Mesenchymal stem cell (in vitro differentiated cells and primary cell): ENCODE data around the gene UNC93A.

Source experiments
- DNase-seq: peaks from one replicate; pipeline ENCODE4 v3.0.0-alpha.2; 2013
- H2AFZ ChIP-seq: one replicate; pipeline ENCODE4 v1.6.1; 2013; ENCODE audit warnings: low read depth, mild to moderate bottlenecking, control low read depth, inconsistent platforms, low read length, moderate library complexity
- H2AK5ac ChIP-seq: 2 replicates; pipeline ENCODE4 v1.6.1; 2013; ENCODE audit warnings: low read length, moderate library complexity, mild to moderate bottlenecking, inconsistent platforms; ENCODE audit not compliant: severe bottlenecking
- H2BK120ac ChIP-seq: one replicate; pipeline ENCODE4 v1.6.1; 2013; ENCODE audit warnings: low read depth, mild to moderate bottlenecking, inconsistent platforms, low read length, moderate library complexity
- H2BK12ac ChIP-seq, 2 experiments: one replicate each; pipeline ENCODE4 v1.6.1; 2013; ENCODE audit warnings: inconsistent platforms in 2 of 2, low read length in 2 of 2, mild to moderate bottlenecking in 2 of 2, moderate library complexity in 2 of 2, control low read depth in 1 of 2
- H2BK15ac ChIP-seq: one replicate; pipeline ENCODE4 v1.6.1; 2013; ENCODE audit warnings: mild to moderate bottlenecking, low read depth, inconsistent platforms; ENCODE audit not compliant: poor library complexity, severe bottlenecking
- H2BK5ac ChIP-seq: 2 replicates; pipeline ENCODE4 v1.6.1; 2013; ENCODE audit warnings: low read depth, mild to moderate bottlenecking, low read length, control low read depth, inconsistent platforms; ENCODE audit not compliant: poor library complexity, severe bottlenecking
- H3K14ac ChIP-seq, 2 experiments: one replicate each; pipeline ENCODE4 v1.6.1; 2013; ENCODE audit warnings: inconsistent platforms in 2 of 2, low read length in 2 of 2, control low read depth in 1 of 2, mild to moderate bottlenecking in 1 of 2, moderate library complexity in 1 of 2
- H3K18ac ChIP-seq, 2 experiments: one replicate each; pipeline ENCODE4 v1.6.1; 2013; ENCODE audit warnings: inconsistent platforms in 2 of 2, low read length in 2 of 2, control low read depth in 1 of 2, low read depth in 1 of 2, mild to moderate bottlenecking in 1 of 2
- H3K23ac ChIP-seq, 2 experiments: one replicate each; pipeline ENCODE4 v1.6.1; 2013; ENCODE audit warnings: inconsistent platforms in 2 of 2, low read length in 2 of 2, mild to moderate bottlenecking in 2 of 2, moderate library complexity in 2 of 2, control low read depth in 1 of 2
- H3K27ac ChIP-seq: 2 replicates; pipeline ENCODE4 v1.5.1; 2013; ENCODE audit warnings: mild to moderate bottlenecking, moderate library complexity, low read length, control low read depth, inconsistent platforms; ENCODE audit not compliant: poor library complexity, severe bottlenecking
- H3K27me3 ChIP-seq, 2 experiments: 2 replicates each; pipeline versions ENCODE4 v1.6.1 to v1.7.0; 2013; ENCODE audit warnings: low read length in 2 of 2, mild to moderate bottlenecking in 2 of 2, moderate library complexity in 2 of 2, control low read depth in 1 of 2, inconsistent platforms in 1 of 2; ENCODE audit not compliant: control insufficient read depth in 1 of 2, insufficient read depth in 1 of 2
- H3K36me3 ChIP-seq, 2 experiments: 2 replicates each; pipeline versions ENCODE4 v1.6.1 to v1.7.0; 2013; ENCODE audit warnings: low read length in 2 of 2, control low read depth in 1 of 2, inconsistent platforms in 1 of 2, low read depth in 1 of 2, mild to moderate bottlenecking in 1 of 2; ENCODE audit not compliant: insufficient read depth in 2 of 2, control insufficient read depth in 1 of 2
- H3K4ac ChIP-seq, 2 experiments: one replicate each; pipeline ENCODE4 v1.6.1; 2013; ENCODE audit warnings: inconsistent platforms in 2 of 2, low read length in 2 of 2, mild to moderate bottlenecking in 2 of 2, moderate library complexity in 2 of 2, control low read depth in 1 of 2, low read depth in 1 of 2
- H3K4me1 ChIP-seq: 2 replicates; pipeline ENCODE4 v1.6.1; 2013; ENCODE audit warnings: low read depth, low read length, control low read depth; ENCODE audit not compliant: control insufficient read depth, insufficient read depth
- H3K4me2 ChIP-seq: 2 replicates; pipeline ENCODE4 v1.6.1; 2013; ENCODE audit warnings: low read length, mild to moderate bottlenecking, inconsistent platforms; ENCODE audit not compliant: poor library complexity, severe bottlenecking
- H3K4me3 ChIP-seq, 2 experiments: 2 replicates each; pipeline versions ENCODE4 v1.5.1 to v1.7.0; 2013; ENCODE audit warnings: low read length in 2 of 2, mild to moderate bottlenecking in 2 of 2, control low read depth in 1 of 2, low read depth in 1 of 2; ENCODE audit not compliant: insufficient read depth in 1 of 2
- H3K79me1 ChIP-seq: replicated peaks from 2 replicates; pipeline ENCODE4 v1.6.1; 2013; ENCODE audit warnings: mild to moderate bottlenecking, control low read depth, low read length, inconsistent platforms; ENCODE audit not compliant: poor library complexity, severe bottlenecking
- H3K9ac ChIP-seq: 2 replicates; pipeline ENCODE4 v1.7.0; 2013; ENCODE audit warnings: mild to moderate bottlenecking, low read length, moderate library complexity
- H3K9me3 ChIP-seq: 2 replicates; pipeline ENCODE4 v1.7.0; 2013; ENCODE audit warnings: mild to moderate bottlenecking, low read length; ENCODE audit not compliant: control insufficient read depth
- H4K8ac ChIP-seq: one replicate; pipeline ENCODE4 v1.6.1; 2013; ENCODE audit warnings: inconsistent platforms, mild to moderate bottlenecking, low read length, moderate library complexity
- H4K91ac ChIP-seq: one replicate; pipeline ENCODE4 v1.6.1; 2013; ENCODE audit warnings: mild to moderate bottlenecking, low read length, inconsistent platforms
- WGBS: methylation state at CpG from one replicate; pipeline ENCODE4 v1.1.7; 2013; ENCODE audit warnings: mixed read lengths; 5-methylcytosine and 5-hydroxymethylcytosine counted together

The UNC93A gene

GRCh38 chr6:167329014-167329413 lies 37.9 kb downstream of the UNC93A start:
- H3K4me1 ChIP-seq = no peaks in the 10 kb centered on the region
- H2BK5ac ChIP-seq = no peak overlapping the region
- H2BK12ac ChIP-seq = no peak overlapping the region
- no peak overlapping the region for H3K27ac ChIP-seq
- no peak overlapping the region for H2BK15ac ChIP-seq
- peaks cover 0 to 3% of the 10 kb centered on the region in 2 experiments for H3K27me3 ChIP-seq
- H3K4ac ChIP-seq = no peak overlapping the region
- no peak overlapping the region for H4K91ac ChIP-seq
- no peak overlapping the region for H3K14ac ChIP-seq
- H3K36me3 ChIP-seq = no peaks in the 10 kb centered on the region
- H3K4me2 ChIP-seq = no peak overlapping the region
- H3K9ac ChIP-seq = no peak overlapping the region
- 78% methylated on average over 8 of the region's 8 CpGs for WGBS
- H3K4me3 ChIP-seq = no peak overlapping the region
- H3K79me1 ChIP-seq = no peaks in the 10 kb centered on the region
- no peak overlapping the region for H2BK120ac ChIP-seq
- H4K8ac ChIP-seq = no peak overlapping the region
- H3K23ac ChIP-seq = no peak overlapping the region
- H3K18ac ChIP-seq = no peak overlapping the region
- H2AK5ac ChIP-seq = no peak overlapping the region
- H3K9me3 ChIP-seq = no peaks in the 10 kb centered on the region
- DNase-seq = no peak
- H2AFZ ChIP-seq = no peak overlapping the region

GRCh38 chr6:167330750-167331149 lies 39.6 kb downstream of the UNC93A start:
- H3K27me3 ChIP-seq = peaks cover 0 to 3% of the 10 kb centered on the region in 2 experiments
- no peak overlapping the region for H3K23ac ChIP-seq
- no peak overlapping the region for H2BK5ac ChIP-seq
- no peak overlapping the region for H3K9ac ChIP-seq
- no peak overlapping the region for H3K4ac ChIP-seq
- H4K8ac ChIP-seq = no peak overlapping the region
- no peak for DNase-seq
- H3K4me2 ChIP-seq = no peak overlapping the region
- no peaks in the 10 kb centered on the region for H3K79me1 ChIP-seq
- H3K36me3 ChIP-seq = no peaks in the 10 kb centered on the region
- H2BK120ac ChIP-seq = no peak overlapping the region
- H2AFZ ChIP-seq = no peak overlapping the region
- H3K4me1 ChIP-seq = no peaks in the 10 kb centered on the region
- 89% methylated on average over 9 of the region's 9 CpGs for WGBS
- H3K18ac ChIP-seq = no peak overlapping the region
- H2AK5ac ChIP-seq = no peak overlapping the region
- no peak overlapping the region for H2BK12ac ChIP-seq
- H4K91ac ChIP-seq = no peak overlapping the region
- H2BK15ac ChIP-seq = no peak overlapping the region
- H3K9me3 ChIP-seq = no peaks in the 10 kb centered on the region
- no peak overlapping the region for H3K27ac ChIP-seq
- no peak overlapping the region for H3K4me3 ChIP-seq
- H3K14ac ChIP-seq = no peak overlapping the region

GRCh38 chr6:167331565-167331964 lies 40.5 kb downstream of the UNC93A start:
- H3K18ac ChIP-seq = no peak overlapping the region

GRCh38 chr6:167336844-167337630 lies 45.9 kb downstream of the UNC93A start:
- Histone ChIP-seq H3K36me3 (no peaks in the 10 kb centered on the region), H2BK5ac (no peak overlapping the region), H3K79me1 (no peaks in the 10 kb centered on the region), H3K18ac (no peak overlapping the region), H2BK120ac (no peak overlapping the region), H3K4ac (no peak overlapping the region), H3K27me3 (peaks cover 0 to 8% of the 10 kb centered on the region in 2 experiments), H2BK15ac (no peak overlapping the region), H3K4me2 (no peak overlapping the region), H3K4me1 (no peaks in the 10 kb centered on the region), H3K4me3 (no peak overlapping the region), H3K14ac (no peak overlapping the region), H3K23ac (no peak overlapping the region), H2AFZ (no peak overlapping the region), H3K9ac (no peak overlapping the region), H3K9me3 (no peaks in the 10 kb centered on the region), H3K27ac (no peak overlapping the region), H4K8ac (no peak overlapping the region), H2AK5ac (no peak overlapping the region), H4K91ac (no peak overlapping the region), H2BK12ac (no peak overlapping the region)
- no peak for DNase-seq
- 88% methylated on average over 18 of the region's 19 CpGs for WGBS

More at GRCh38 chr6:167331565-167331964, 40.5 kb downstream of the UNC93A start:
- H2BK120ac ChIP-seq = no peak overlapping the region
- H4K8ac ChIP-seq = no peak overlapping the region
- H3K4me2 ChIP-seq = no peak overlapping the region
- no peak overlapping the region for H3K23ac ChIP-seq
- no peak overlapping the region for H4K91ac ChIP-seq
- H2BK12ac ChIP-seq = no peak overlapping the region
- no peak overlapping the region for H3K27ac ChIP-seq
- no peak overlapping the region for H2BK5ac ChIP-seq
- no peak overlapping the region for H2AFZ ChIP-seq
- no peaks in the 10 kb centered on the region for H3K36me3 ChIP-seq
- peaks cover 0 to 3% of the 10 kb centered on the region in 2 experiments for H3K27me3 ChIP-seq
- H3K9ac ChIP-seq = no peak overlapping the region
- no peak for DNase-seq
- no peaks in the 10 kb centered on the region for H3K9me3 ChIP-seq
- no peak overlapping the region for H3K14ac ChIP-seq
- H3K4me3 ChIP-seq = no peak overlapping the region
- no peaks in the 10 kb centered on the region for H3K79me1 ChIP-seq
- H3K4ac ChIP-seq = no peak overlapping the region
- no peak overlapping the region for H2BK15ac ChIP-seq
- no peak overlapping the region for H2AK5ac ChIP-seq
- 88% methylated on average over 10 of the region's 11 CpGs for WGBS
- no peaks in the 10 kb centered on the region for H3K4me1 ChIP-seq
